DMS79 (cell line): ENCODE data around the gene PBX1.
"Not testable (repeated sequence)": the region's sequence is repeated elsewhere in the genome, so short reads cannot be mapped to it uniquely, and the experiment has no call there.

Source experiments
- DNase-seq: peaks from one replicate; lab custom pipeline; 2025; lab: John Stamatoyannopoulos, UW

PBX1 gene

GRCh38 chr1:164590592-164590991, 31.6 kb downstream of the PBX1 start:
- no peak for DNase-seq

- no peak for DNase-seq
Measured at GRCh38 chr1:164591858-164592257, 32.9 kb downstream of the PBX1 start.

- DNase-seq = no peak
Measured at GRCh38 chr1:164592634-164593033, 33.6 kb downstream of the PBX1 start.

- no peak for DNase-seq
Measured at GRCh38 chr1:164595212-164595611, 36.2 kb downstream of the PBX1 start.

GRCh38 chr1:164596172-164596571, 37.2 kb downstream of the PBX1 start:
- no peak for DNase-seq

GRCh38 chr1:164598719-164599118, 39.7 kb downstream of the PBX1 start:
- DNase-seq = no peak

GRCh38 chr1:164599272-164599671, 40.3 kb downstream of the PBX1 start:
- DNase-seq = no peak

- no peak for DNase-seq
Measured at GRCh38 chr1:164601399-164602100, 42.6 kb downstream of the PBX1 start.

GRCh38 chr1:164602101-164602422, 43.1 kb downstream of the PBX1 start:
- peak; percentile 82 for DNase-seq

GRCh38 chr1:164602480-164603093, 43.6 kb downstream of the PBX1 start:
- DNase-seq = peak; percentile 91

- not testable (repeated sequence) for DNase-seq
Measured at GRCh38 chr1:164603805-164604204, 44.8 kb downstream of the PBX1 start.

GRCh38 chr1:164604541-164604940, 45.6 kb downstream of the PBX1 start:
- DNase-seq = no peak

- DNase-seq = no peak
Measured at GRCh38 chr1:164605254-164606091, 46.5 kb downstream of the PBX1 start.

- DNase-seq = no peak
Measured at GRCh38 chr1:164607351-164607750, 48.4 kb downstream of the PBX1 start.

- DNase-seq = no peak
Measured at GRCh38 chr1:164608651-164609057, 49.7 kb downstream of the PBX1 start.

- DNase-seq = no peak
Measured at GRCh38 chr1:164609089-164609488, 50.1 kb downstream of the PBX1 start.

GRCh38 chr1:164610538-164611222, 51.7 kb downstream of the PBX1 start:
- no peak for DNase-seq

- peak; percentile 84 for DNase-seq
Measured at GRCh38 chr1:164611754-164612642, 53.0 kb downstream of the PBX1 start.

GRCh38 chr1:164613176-164613575, 54.2 kb downstream of the PBX1 start:
- DNase-seq = no peak

GRCh38 chr1:164614316-164614715, 55.3 kb downstream of the PBX1 start:
- no peak for DNase-seq
